Measurements from ENCODE around the gene ESYT2.

The ESYT2 gene

GRCh38 chr7:158723266-158723665 is 106.0 kb downstream of the ESYT2 start (continued):
- no peak for TF ChIP-seq ZIC2 (tag by site-specific recombination; IDR thresholded peaks at IDR 0.05)
- TF ChIP-seq ZNF2 (tag by site-specific recombination; IDR thresholded peaks at IDR 0.05), result no peak
- no peak for TF ChIP-seq ZNF792 (tag by site-specific recombination; IDR thresholded peaks at IDR 0.05)
- TF ChIP-seq ZNF843 (tag by site-specific recombination; IDR thresholded peaks at IDR 0.05), result no peak
- no peak for TF ChIP-seq ZFHX2 (tag by site-specific recombination; conservative IDR thresholded peaks at IDR 0.05)

- no peak overlapping the region for H3K27ac ChIP-seq (ENCODE audit: extremely low read depth, low read depth, low read length)
These were observed 106.6 kb downstream of the ESYT2 start for GRCh38 chr7:158722574-158723237.

GRCh38 chr7:158720112-158720511 is 109.2 kb downstream of the ESYT2 start:
- Histone ChIP-seq H3K4me3 (ENCODE audit: low read depth, low read length) (no peak overlapping the region), H3K27ac (ENCODE audit: extremely low read depth, low read depth, low read length) (no peak overlapping the region), H3K4me1 (ENCODE audit: control insufficient read depth, insufficient read depth, low read length) (no peaks in the 10 kb centered on the region), H3K36me3 (ENCODE audit: control insufficient read depth in 2 of 2, insufficient read depth in 1 of 2, low read length in 2 of 2) (no peaks in the 10 kb centered on the region), H3K9me3 (ENCODE audit: control insufficient read depth, insufficient read depth, low read depth, low read length) (no peaks in the 10 kb centered on the region)
- ChIA-PET CTCF (interaction anchor here (0.6 kb wide), 1 partner anchor 153 kb away, joined by 3 read pairs; no protein-coding TSS in a partner anchor), POLR2A (interaction anchor here (1.0 kb wide), 1 partner anchor 15 kb away, joined by 4 read pairs; the partner anchor contains the start of gene NCAPG2)
- TF ChIP-seq ZNF707 (tag by site-specific recombination; IDR thresholded peaks at IDR 0.05), result no peak

More at GRCh38 chr7:158722574-158723237, 106.6 kb downstream of the ESYT2 start:
- POLR2A ChIA-PET, result no interaction called here
- TF ChIP-seq SALL2 (tag by site-specific recombination; IDR thresholded peaks at IDR 0.05; ENCODE audit: borderline replicate concordance) (0 out of 2 replicates have a peak, but pooled peaks have one; percentile 21), ZFHX2 (tag by site-specific recombination; conservative IDR thresholded peaks at IDR 0.05) (no peak)
- Histone ChIP-seq H3K4me3 (ENCODE audit: low read depth, low read length) (no peak overlapping the region), H3K4me1 (ENCODE audit: control insufficient read depth, insufficient read depth, low read length) (no peaks in the 10 kb centered on the region), H3K36me3 (ENCODE audit: control insufficient read depth in 2 of 2, insufficient read depth in 1 of 2, low read length in 2 of 2) (no peaks in the 10 kb centered on the region), H3K9me3 (ENCODE audit: control insufficient read depth, insufficient read depth, low read depth, low read length) (no peaks in the 10 kb centered on the region)
- CTCF ChIA-PET, result interaction anchor here (0.6 kb wide), 1 partner anchor 163 kb away, joined by 3 read pairs; no protein-coding TSS in a partner anchor

- ChIA-PET POLR2A (no interaction called here), CTCF (no interaction called here)
- Histone ChIP-seq H3K36me3 (ENCODE audit: control insufficient read depth in 2 of 2, insufficient read depth in 1 of 2, low read length in 2 of 2) (no peaks in the 10 kb centered on the region), H3K9me3 (ENCODE audit: control insufficient read depth, insufficient read depth, low read depth, low read length) (no peaks in the 10 kb centered on the region), H3K4me1 (ENCODE audit: control insufficient read depth, insufficient read depth, low read length) (no peaks in the 10 kb centered on the region), H3K4me3 (ENCODE audit: low read depth, low read length) (no peak overlapping the region), H3K27ac (ENCODE audit: extremely low read depth, low read depth, low read length) (no peak overlapping the region)
- TF ChIP-seq, protein P1, sequence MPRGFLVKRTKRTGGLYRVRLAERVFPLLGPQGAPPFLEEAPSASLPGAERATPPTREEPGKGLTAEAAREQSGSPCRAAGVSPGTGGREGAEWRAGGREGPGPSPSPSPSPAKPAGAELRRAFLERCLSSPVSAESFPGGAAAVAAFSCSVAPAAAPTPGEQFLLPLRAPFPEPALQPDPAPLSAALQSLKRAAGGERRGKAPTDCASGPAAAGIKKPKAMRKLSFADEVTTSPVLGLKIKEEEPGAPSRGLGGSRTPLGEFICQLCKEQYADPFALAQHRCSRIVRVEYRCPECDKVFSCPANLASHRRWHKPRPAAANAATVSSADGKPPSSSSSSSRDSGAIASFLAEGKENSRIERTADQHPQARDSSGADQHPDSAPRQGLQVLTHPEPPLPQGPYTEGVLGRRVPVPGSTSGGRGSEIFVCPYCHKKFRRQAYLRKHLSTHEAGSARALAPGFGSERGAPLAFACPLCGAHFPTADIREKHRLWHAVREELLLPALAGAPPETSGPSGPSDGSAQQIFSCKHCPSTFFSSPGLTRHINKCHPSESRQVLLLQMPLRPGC (tag by site-specific recombination; IDR thresholded peaks at IDR 0.05), result no peak
- TF ChIP-seq YY2 (tag by site-specific recombination; IDR thresholded peaks at IDR 0.05) (no peak), ZNF366 (tag by site-specific recombination; conservative IDR thresholded peaks at IDR 0.05) (peak; percentile 43; the same call in 1 of the 2 replicates)
These were observed 112.5 kb downstream of the ESYT2 start for GRCh38 chr7:158716802-158717201.

DNA sequence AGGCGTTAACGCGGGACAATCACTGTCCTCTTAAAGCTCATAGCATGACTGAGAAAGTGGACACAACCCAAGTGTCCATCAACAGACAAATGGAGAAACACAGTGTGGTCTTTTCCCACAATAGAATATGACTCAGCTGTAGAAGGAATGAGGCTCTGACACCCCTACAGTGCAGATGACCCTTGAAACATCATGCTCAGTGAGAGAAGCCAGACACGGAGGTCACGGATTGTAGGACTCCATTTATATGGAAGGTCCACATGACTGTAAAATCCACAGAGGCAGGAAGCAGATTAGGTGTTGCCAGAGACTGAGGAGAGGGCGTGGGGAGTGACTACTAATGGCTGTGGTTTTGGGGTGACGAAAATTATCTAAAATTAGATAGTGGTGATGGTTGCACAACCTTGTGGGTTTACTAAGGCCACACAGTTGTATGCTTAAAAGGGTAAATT is 118.6 kb downstream of the ESYT2 start:
- Histone ChIP-seq H3K27ac (ENCODE audit: extremely low read depth, low read depth, low read length) (no peak overlapping the region), H3K9me3 (ENCODE audit: control insufficient read depth, insufficient read depth, low read depth, low read length) (no peaks in the 10 kb centered on the region), H3K4me3 (ENCODE audit: low read depth, low read length) (no peak overlapping the region), H3K4me1 (ENCODE audit: control insufficient read depth, insufficient read depth, low read length) (no peaks in the 10 kb centered on the region), H3K36me3 (ENCODE audit: control insufficient read depth in 2 of 2, insufficient read depth in 1 of 2, low read length in 2 of 2) (no peaks in the 10 kb centered on the region)
- CTCF ChIA-PET, result no interaction called here
- no peak for TF ChIP-seq ZNF776 (tag by site-specific recombination; IDR thresholded peaks at IDR 0.05; ENCODE audit: borderline replicate concordance)
- POLR2A ChIA-PET, result no interaction called here

- H3K4me3 ChIP-seq (ENCODE audit: low read depth, low read length), result no peak overlapping the region
- POLR2A ChIA-PET, result no interaction called here
- H3K4me1 ChIP-seq (ENCODE audit: control insufficient read depth, insufficient read depth, low read length), result no peaks in the 10 kb centered on the region
- H3K36me3 ChIP-seq (ENCODE audit: control insufficient read depth in 2 of 2, insufficient read depth in 1 of 2, low read length in 2 of 2), result peaks cover 0 to 5% of the 10 kb centered on the region in 2 experiments; a peak in 1 of 3 replicates
- no peak overlapping the region for H3K27ac ChIP-seq (ENCODE audit: extremely low read depth, low read depth, low read length)
- CTCF ChIA-PET, result no interaction called here
- TF ChIP-seq TRIM28 (IDR thresholded peaks at IDR 0.05; ENCODE audit: borderline replicate concordance, low read length) (peak; percentile 26; the same call in 1 of the 2 replicates), ZNF184 (tag by site-specific recombination; IDR thresholded peaks at IDR 0.05) (no peak), ZNF221 (tag by site-specific recombination; IDR thresholded peaks at IDR 0.05; ENCODE audit: borderline replicate concordance) (no peak), ZNF175 (tag by site-specific recombination; IDR thresholded peaks at IDR 0.05) (no peak), ZNF155 (tag by site-specific recombination; IDR thresholded peaks at IDR 0.05) (no peak), SETDB1 (IDR thresholded peaks at IDR 0.05; ENCODE audit: insufficient read length, low read length) (peak; percentile 83), ZNF433 (tag by site-specific recombination; IDR thresholded peaks at IDR 0.05; ENCODE audit: low read depth) (no peak)
- H3K9me3 ChIP-seq (ENCODE audit: control insufficient read depth, insufficient read depth, low read depth, low read length), result no peaks in the 10 kb centered on the region
These were observed 121.7 kb downstream of the ESYT2 start for GRCh38 chr7:158707610-158708009.
